Gastroesophageal sphincter (tissue), 4 donors: ENCODE measurements around the gene PPP1R12C. TPM values are rescaled to one million over a fixed set of nuclear protein-coding genes. Genes with fewer than 3 reads are reported as not detected.

Experiments
- ATAC-seq: fragments of 150-250 bp; one replicate; pipeline ENCODE4 v1.9.1; 2016; ENCODE audit warnings: mild to moderate bottlenecking, moderate library complexity
- H3K27ac ChIP-seq, 4 donors: fragments of 200-600 bp; sonication (generic) in 3 of 4; 1 replicate in 3 of 4; 2 replicates in 1 of 4; pipeline ENCODE4 v1.5.1; 2016 to 2019
- H3K27me3 ChIP-seq: fragments of 200-600 bp; sonication (generic); one replicate; pipeline ENCODE4 v1.5.1; 2019
- H3K36me3 ChIP-seq, 2 donors: fragments of 200-600 bp; sonication (generic); one replicate each; pipeline ENCODE4 v1.5.1; 2019; ENCODE audit warnings: control low read depth in 1 of 2
- H3K4me1 ChIP-seq, 3 donors: fragments of 200-600 bp; sonication (generic); 1 replicate in 2 of 3; 2 replicates in 1 of 3; pipeline ENCODE4 v1.5.1; 2016 to 2019; ENCODE audit warnings: control low read depth in 2 of 3
- H3K4me3 ChIP-seq, 2 donors: fragments of 200-600 bp; sonication (generic); one replicate each; pipeline ENCODE4 v1.5.1; 2019; ENCODE audit warnings: mild to moderate bottlenecking in 1 of 2, moderate library complexity in 1 of 2
- H3K9me3 ChIP-seq, 3 donors: fragments of 200-600 bp; sonication (generic); one replicate each; pipeline ENCODE4 v1.5.1; 2017 to 2019; ENCODE audit warnings: control low read depth in 2 of 3
- CTCF ChIP-seq, 4 experiments: fragments of 200-600 bp in 2 of 4; fragments of 450-650 bp in 2 of 4; sonication (generic) in 1 of 4; IDR thresholded peaks; one replicate each; pipeline ENCODE4 v1.5.1; 2017 to 2019; ENCODE audit warnings: antibody characterized with exemption in 4 of 4, mild to moderate bottlenecking in 2 of 4, moderate library complexity in 2 of 4
- EP300 ChIP-seq: sonication (generic); formaldehyde crosslinking; IDR thresholded peaks from one replicate; pipeline ENCODE4 v1.6.1; 2017; ENCODE audit warnings: antibody characterized with exemption, mild to moderate bottlenecking
- POLR2A ChIP-seq, 2 donors: fragments of 450-650 bp; IDR thresholded peaks; one replicate each; pipeline ENCODE4 v1.6.1; 2017; ENCODE audit warnings: antibody characterized with exemption in 2 of 2, mild to moderate bottlenecking in 2 of 2, moderate library complexity in 1 of 2
- POLR2AphosphoS5 ChIP-seq: sonication (generic); formaldehyde crosslinking; IDR thresholded peaks from one replicate; pipeline ENCODE4 v1.6.1; 2017; ENCODE audit warnings: antibody characterized with exemption
- WGBS, 2 donors: methylation state at CpG; one replicate each; pipeline ENCODE4 v1.1.5; 2018; ENCODE audit warnings: low coverage in 1 of 2; 5-methylcytosine and 5-hydroxymethylcytosine counted together
- total RNA-seq, 4 donors: library from RNA; depleted of rRNA; stranded (reverse); fragments of >200 nt; gene quantifications; one replicate each; pipeline ENCODE4 v1.1.0, GENCODE V29; 2016

The PPP1R12C gene
- total RNA-seq, 4 donors from 2014 or later: 268 to 479 (median 276) TPM

GRCh38 chr19:55114566-55115145 is 2.8 kb downstream of the PPP1R12C start:
- TF ChIP-seq CTCF (IDR thresholded peaks at IDR 0.05): no peak
- no peak for TF ChIP-seq POLR2A (IDR thresholded peaks at IDR 0.05)
- TF ChIP-seq EP300: no peak
- no peak for TF ChIP-seq POLR2AphosphoS5
- 46 to 58% methylated on average over 6 to 7 of the region's 9 CpGs for WGBS, 2 donors
- peak overlapping the region; percentile 90 to 98 (median 97) for H3K27ac ChIP-seq
- H3K27me3 ChIP-seq: no peaks in the 10 kb centered on the region
- no peaks in the 10 kb centered on the region for H3K9me3 ChIP-seq
- peaks cover 0 to 78% (median 45%) of the 10 kb centered on the region in 3 donors for H3K4me1 ChIP-seq
- H3K36me3 ChIP-seq: peaks cover 0 to 16% of the 10 kb centered on the region in 2 donors
- peak overlapping the region in 1 of 2 donors; percentile 79 for H3K4me3 ChIP-seq
- ATAC-seq: no peak

GRCh38 chr19:55113570-55114039 is 3.8 kb downstream of the PPP1R12C start:
- peak overlapping the region in 1 of 2 donors; percentile 79 for H3K4me3 ChIP-seq
- peak; percentile 71 for TF ChIP-seq EP300
- no peak for TF ChIP-seq CTCF (IDR thresholded peaks at IDR 0.05)
- peak; percentile 92 for TF ChIP-seq POLR2AphosphoS5
- peak; percentile 17 to 63 for TF ChIP-seq POLR2A (IDR thresholded peaks at IDR 0.05)
- ATAC-seq: peak; percentile 73
- WGBS, 2 donors: 0 to 60% methylated on average over 1 to 5 of the region's 12 CpGs
- H3K4me1 ChIP-seq: peaks cover 0 to 84% (median 43%) of the 10 kb centered on the region in 3 donors
- H3K36me3 ChIP-seq: peaks cover 0 to 27% of the 10 kb centered on the region in 2 donors
- H3K27ac ChIP-seq: peak overlapping the region; percentile 90 to 98 (median 97)
- H3K9me3 ChIP-seq: no peaks in the 10 kb centered on the region
- H3K27me3 ChIP-seq: no peaks in the 10 kb centered on the region

GRCh38 chr19:55112777-55113569 is 4.5 kb downstream of the PPP1R12C start:
- H3K36me3 ChIP-seq: peaks cover 0 to 29% of the 10 kb centered on the region in 2 donors
- TF ChIP-seq CTCF (IDR thresholded peaks at IDR 0.05) (peak in 1 of 4 experiments; percentile 33), POLR2AphosphoS5 (no peak)
- H3K9me3 ChIP-seq: no peaks in the 10 kb centered on the region
- 10% methylated on average over 2 of the region's 23 CpGs; no CpG with 5 or more reads in 1 of the 2 donors for WGBS, 2 donors
- peaks cover 0 to 78% (median 38%) of the 10 kb centered on the region in 3 donors for H3K4me1 ChIP-seq
- no peak for ATAC-seq
- peak overlapping the region; percentile 78 to 98 (median 97) for H3K27ac ChIP-seq
- peak overlapping the region in 1 of 2 donors; percentile 79 for H3K4me3 ChIP-seq
- H3K27me3 ChIP-seq: no peaks in the 10 kb centered on the region

- TF ChIP-seq EP300: no peak
- TF ChIP-seq POLR2AphosphoS5: no peak
- TF ChIP-seq CTCF (IDR thresholded peaks at IDR 0.05): no peak
- TF ChIP-seq POLR2A (IDR thresholded peaks at IDR 0.05): no peak
- peaks cover 0 to 29% of the 10 kb centered on the region in 2 donors for H3K36me3 ChIP-seq
- H3K27ac ChIP-seq: peak overlapping the region; percentile 78 to 98 (median 97)
- ATAC-seq: no peak
- H3K4me3 ChIP-seq: peak overlapping the region in 1 of 2 donors; percentile 79
- peaks cover 0 to 76% (median 38%) of the 10 kb centered on the region in 3 donors for H3K4me1 ChIP-seq
- no peaks in the 10 kb centered on the region for H3K9me3 ChIP-seq
- WGBS, 2 donors: no CpG with 5 or more reads among the region's 25 CpGs
- no peaks in the 10 kb centered on the region for H3K27me3 ChIP-seq
Measured at GRCh38 chr19:55112246-55112776, 5.1 kb downstream of the PPP1R12C start.
